HL-60 (cell line): ENCODE data around the gene FGGY.

Source experiments
- DNase-seq, 2 experiments: peaks; one replicate each; pipeline ENCODE4 v3.0.0-alpha.2; 2010 to 2020; ENCODE audit warnings: low read depth in 1 of 2, low spot score in 1 of 2
- H3K27ac ChIP-seq: fragments of 250-450 bp; sonication (Bioruptor Pico); replicated peaks from 2 replicates; pipeline ENCODE4 v1.5.1; 2020; ENCODE audit warnings: mild to moderate bottlenecking, moderate library complexity
- H3K27me3 ChIP-seq: fragments of 250-450 bp; sonication (Bioruptor Pico); 2 replicates; pipeline ENCODE4 v1.5.1; 2021; ENCODE audit warnings: mild to moderate bottlenecking, moderate library complexity; ENCODE audit not compliant: insufficient read depth, poor library complexity, severe bottlenecking
- H3K4me3 ChIP-seq: replicated peaks from 2 replicates; pipeline ENCODE4 v1.5.1; 2011; ENCODE audit warnings: mild to moderate bottlenecking, control low read depth, low read length; ENCODE audit not compliant: insufficient read depth
- CTCF ChIP-seq: IDR thresholded peaks from one replicate; pipeline ENCODE4 v1.5.1; 2011; ENCODE audit warnings: low read length, control low read depth, inconsistent platforms; ENCODE audit not compliant: insufficient read depth
- GABPA ChIP-seq: IDR thresholded peaks from 2 replicates; pipeline ENCODE4 v1.6.1; 2012; ENCODE audit warnings: low read depth
- POLR2AphosphoS5 ChIP-seq: IDR thresholded peaks from 2 replicates; pipeline ENCODE4 v1.6.1; 2012; ENCODE audit warnings: low read depth
- REST ChIP-seq: IDR thresholded peaks from 2 replicates; pipeline ENCODE4 v1.6.1; 2012; ENCODE audit warnings: low read depth; ENCODE audit not compliant: insufficient replicate concordance
- SPI1 ChIP-seq: IDR thresholded peaks from 2 replicates; pipeline ENCODE4 v1.6.1; 2012; ENCODE audit warnings: low read depth, mild to moderate bottlenecking, borderline replicate concordance

FGGY gene

GRCh38 chr1:59757197-59757747 lies 460.4 kb downstream of the FGGY start:
- H3K4me3 ChIP-seq, result no peak overlapping the region
- no peak for DNase-seq
- no peak overlapping the region for H3K27ac ChIP-seq
- H3K27me3 ChIP-seq, result no peaks in the 10 kb centered on the region
- TF ChIP-seq CTCF (no peak), GABPA (no peak), POLR2AphosphoS5 (no peak), REST (no peak), SPI1 (no peak)

GRCh38 chr1:59759156-59759925 lies 462.4 kb downstream of the FGGY start:
- TF ChIP-seq SPI1 (no peak), REST (no peak), GABPA (no peak), POLR2AphosphoS5 (peak; percentile 34; the same call in 1 of the 2 replicates), CTCF (peak; percentile 82)
- Histone ChIP-seq H3K27ac (no peak overlapping the region; the same call in 1 of the 2 replicates), H3K4me3 (no peak overlapping the region), H3K27me3 (no peaks in the 10 kb centered on the region)
- peak; percentile 69 to 86 for DNase-seq

- no peaks in the 10 kb centered on the region for H3K27me3 ChIP-seq
- TF ChIP-seq CTCF, result no peak
- TF ChIP-seq REST, result no peak
- TF ChIP-seq GABPA, result no peak
- no peak for TF ChIP-seq SPI1
- TF ChIP-seq POLR2AphosphoS5, result no peak
- no peak overlapping the region for H3K4me3 ChIP-seq
- peak in 1 of 2 experiments; percentile 7 for DNase-seq
- H3K27ac ChIP-seq, result no peak overlapping the region
Observed at GRCh38 chr1:59761443-59761842, 464.5 kb downstream of the FGGY start.
